GM12873 (cell line): Measurements from ENCODE around the gene CACTIN.

Source experiments
- TF ChIP-seq, protein P1 (sequence below): IDR thresholded peaks from 2 replicates; pipeline ENCODE4 v1.5.1; 2012; ENCODE audit warnings: low read depth, mild to moderate bottlenecking, moderate library complexity, low read length, control low read depth; ENCODE audit not compliant: insufficient read depth; ENCODE audit errors: missing control alignments

Gene CACTIN

GRCh38 chr19:3612330-3612729 lies 14.3 kb downstream of the CACTIN start:
- TF ChIP-seq, protein P1, sequence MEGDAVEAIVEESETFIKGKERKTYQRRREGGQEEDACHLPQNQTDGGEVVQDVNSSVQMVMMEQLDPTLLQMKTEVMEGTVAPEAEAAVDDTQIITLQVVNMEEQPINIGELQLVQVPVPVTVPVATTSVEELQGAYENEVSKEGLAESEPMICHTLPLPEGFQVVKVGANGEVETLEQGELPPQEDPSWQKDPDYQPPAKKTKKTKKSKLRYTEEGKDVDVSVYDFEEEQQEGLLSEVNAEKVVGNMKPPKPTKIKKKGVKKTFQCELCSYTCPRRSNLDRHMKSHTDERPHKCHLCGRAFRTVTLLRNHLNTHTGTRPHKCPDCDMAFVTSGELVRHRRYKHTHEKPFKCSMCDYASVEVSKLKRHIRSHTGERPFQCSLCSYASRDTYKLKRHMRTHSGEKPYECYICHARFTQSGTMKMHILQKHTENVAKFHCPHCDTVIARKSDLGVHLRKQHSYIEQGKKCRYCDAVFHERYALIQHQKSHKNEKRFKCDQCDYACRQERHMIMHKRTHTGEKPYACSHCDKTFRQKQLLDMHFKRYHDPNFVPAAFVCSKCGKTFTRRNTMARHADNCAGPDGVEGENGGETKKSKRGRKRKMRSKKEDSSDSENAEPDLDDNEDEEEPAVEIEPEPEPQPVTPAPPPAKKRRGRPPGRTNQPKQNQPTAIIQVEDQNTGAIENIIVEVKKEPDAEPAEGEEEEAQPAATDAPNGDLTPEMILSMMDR, result no peak

- TF ChIP-seq, protein P1, result no peak
These were observed 14.7 kb downstream of the CACTIN start for GRCh38 chr19:3611841-3612240.

DNA sequence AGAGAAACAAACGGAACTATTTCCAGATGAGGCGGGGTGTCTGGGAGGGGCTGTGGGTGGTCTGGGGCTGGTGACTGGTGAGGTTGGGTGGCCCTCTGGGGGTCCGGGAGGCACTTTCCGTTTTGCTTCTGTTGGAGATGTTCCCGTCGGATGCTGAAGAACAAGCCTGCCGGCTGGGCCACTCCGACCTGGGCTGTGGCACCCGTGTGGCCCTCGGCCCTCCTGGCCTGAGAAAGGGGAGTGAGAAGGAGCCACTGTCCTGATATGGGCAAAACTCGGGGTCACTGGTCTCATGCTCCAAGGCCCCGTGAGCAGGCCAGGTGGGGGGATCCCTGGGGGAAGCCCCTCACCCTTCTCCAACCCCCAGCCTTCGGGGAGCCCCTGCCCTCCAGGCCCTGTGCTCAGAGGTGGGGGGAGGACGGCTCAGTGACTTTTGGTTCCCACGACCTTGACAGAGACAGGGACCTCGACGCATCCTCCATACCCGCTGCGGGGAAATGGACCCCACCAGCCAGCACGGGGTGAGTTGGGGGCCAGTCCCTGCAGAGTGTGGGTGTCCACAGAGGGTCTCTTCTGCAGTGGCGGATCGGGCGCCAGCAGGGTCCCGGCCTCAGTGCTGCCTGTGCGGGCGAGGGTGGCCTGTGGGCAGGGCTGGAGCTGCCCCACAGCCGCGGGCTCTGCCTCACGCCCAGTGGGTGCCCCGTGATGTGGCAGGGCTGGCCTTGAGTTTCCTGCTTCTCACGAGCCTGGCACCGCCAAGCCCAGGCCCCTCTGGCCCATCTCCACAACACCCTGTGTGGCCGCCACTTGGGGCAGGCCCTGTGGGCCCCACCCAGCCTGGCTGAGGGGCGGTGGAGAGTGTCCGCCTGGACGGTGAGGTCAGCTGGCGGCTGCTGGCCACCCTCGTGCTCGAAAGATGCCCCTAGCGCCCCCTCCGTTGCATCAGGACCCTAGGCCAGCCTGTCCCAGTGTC lies 15.6 kb downstream of the CACTIN start:
- TF ChIP-seq, protein P1, result no peak

DNA sequence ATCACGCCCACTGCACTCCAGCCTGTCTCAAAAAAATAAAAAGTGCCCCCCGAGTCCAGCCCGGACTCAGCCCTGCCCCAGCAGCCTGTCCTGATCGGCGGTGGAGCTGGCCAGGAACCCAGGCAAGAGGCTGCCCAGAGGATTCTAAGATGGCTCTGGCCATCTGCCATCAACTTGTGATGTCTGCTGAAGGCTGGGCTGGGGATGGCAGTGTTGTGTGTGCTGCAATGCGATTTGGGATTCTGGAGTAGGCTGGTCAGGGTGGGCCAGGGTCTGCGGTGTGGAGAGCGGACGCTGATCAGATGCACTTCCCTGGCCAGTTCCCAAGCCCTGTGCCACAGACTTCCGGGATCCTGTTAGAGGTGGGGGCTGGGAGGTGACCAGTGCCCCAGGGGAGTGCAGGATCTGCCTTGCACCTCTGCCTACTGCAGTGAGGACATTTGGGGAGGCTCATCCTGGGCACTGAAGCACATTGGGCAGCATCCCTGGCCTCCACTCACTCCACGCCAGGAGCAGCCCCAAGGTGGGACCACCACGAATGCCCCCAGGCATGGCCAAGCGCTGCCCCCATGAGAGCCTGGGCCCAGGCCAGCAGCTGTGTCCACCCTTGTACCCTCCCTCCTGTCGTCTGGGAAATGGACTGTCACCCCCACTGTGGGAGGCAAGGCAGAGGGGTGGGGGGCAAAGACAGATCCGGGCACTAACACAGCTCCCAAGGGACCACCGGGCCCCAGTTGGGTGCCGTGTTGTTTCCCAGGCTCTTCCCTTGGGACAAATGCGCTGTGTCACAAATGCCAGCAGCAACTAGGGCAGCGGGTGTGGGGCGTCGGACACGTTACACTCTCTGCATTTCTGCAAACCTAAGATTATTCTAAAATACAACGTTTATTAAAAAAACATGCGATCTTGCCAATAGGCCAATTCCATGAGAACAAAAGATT lies 16.5 kb downstream of the CACTIN start:
- TF ChIP-seq, protein P1, result no peak

GRCh38 chr19:3608750-3609322 lies 17.8 kb downstream of the CACTIN start:
- TF ChIP-seq, protein P1, result no peak

- TF ChIP-seq, protein P1, result no peak
These were observed 18.4 kb downstream of the CACTIN start for GRCh38 chr19:3608079-3608641.
